ENCODE results near the gene LBX1.

GRCh38 chr10:101226491-101227428, 2.5 kb downstream of the LBX1 start:
- TF ChIP-seq POLR2A (IDR thresholded peaks at IDR 0.05; ENCODE audit: low read length) (no peak), GATA1 (IDR thresholded peaks at IDR 0.05; ENCODE audit: low read depth, low read length) (no peak)

Measured in erythroblast (primary cell).